SK-N-SH (cell line): Measurements from ENCODE around the gene GRIN2C. TPM values are rescaled to one million over a fixed set of nuclear protein-coding genes. Genes with fewer than 3 reads are reported as not detected.

ENCODE experiments used
- CTCF ChIA-PET: fragments of 300-600, 350-600 bp; formaldehyde crosslinking; extraction: SDS; loops from one replicate; lab custom pipeline; 2021; lab: Yijun Ruan, JAX
- POLR2A ChIA-PET: fragments of 350-600 bp; sonication (Branson Sonifier 250); formaldehyde crosslinking; extraction: SDS; loops from one replicate; lab custom pipeline; 2020; ENCODE audit warnings: antibody characterized with exemption, inconsistent platforms; lab: Yijun Ruan, JAX
- DNase-seq: peaks from one replicate; pipeline ENCODE4 v3.0.0; 2012
- H2AFZ ChIP-seq: fragments of 200-600 bp; sonication (generic); 2 replicates; pipeline ENCODE4 v1.8.1; 2016; ENCODE audit warnings: antibody characterized with exemption, mild to moderate bottlenecking, low read depth
- H3F3A ChIP-seq: fragments of 200-600 bp; sonication (generic); replicated peaks from 2 replicates; pipeline ENCODE3; 2016; ENCODE audit warnings: antibody characterized with exemption, mild to moderate bottlenecking; ENCODE audit not compliant: insufficient read depth
- H3K27ac ChIP-seq, 2 experiments: fragments of 200-500 bp in 1 of 2; fragments of 200-600 bp in 1 of 2; sonication (Bioruptor generic) in 1 of 2; sonication (generic), shearing (Covaris generic) in 1 of 2; 2 replicates each; pipeline versions ENCODE4 v1.5.1 to v1.6.1; 2014 to 2016; ENCODE audit warnings: low read depth in 2 of 2, inconsistent platforms in 1 of 2, low read length in 1 of 2, mild to moderate bottlenecking in 1 of 2, mixed read lengths in 1 of 2
- H3K27me3 ChIP-seq: fragments of 200-600 bp; sonication (generic), shearing (Covaris generic); 2 replicates; pipeline ENCODE4 v1.6.1; 2016; ENCODE audit warnings: mixed run types; ENCODE audit not compliant: insufficient read depth
- H3K36me3 ChIP-seq, 2 experiments: fragments of 200-500 bp in 1 of 2; fragments of 200-600 bp in 1 of 2; sonication (Bioruptor generic) in 1 of 2; sonication (generic) in 1 of 2; replicated peaks in 1 of 2; 2 replicates each; pipeline versions ENCODE3 to v1.5.1; 2014 to 2016; ENCODE audit warnings: low read length in 1 of 2, mild to moderate bottlenecking in 1 of 2; ENCODE audit not compliant: insufficient read depth in 2 of 2, control insufficient read depth in 1 of 2
- H3K4me1 ChIP-seq, 2 experiments: fragments of 200-500 bp in 1 of 2; fragments of 200-600 bp in 1 of 2; sonication (Bioruptor generic) in 1 of 2; sonication (generic), shearing (Covaris generic) in 1 of 2; 2 replicates each; pipeline versions ENCODE4 v1.5.1 to v1.6.1; 2014 to 2016; ENCODE audit warnings: low read depth in 1 of 2, low read length in 1 of 2, mixed run types in 1 of 2; ENCODE audit not compliant: insufficient read depth in 2 of 2, control insufficient read depth in 1 of 2
- H3K4me2 ChIP-seq: fragments of 200-600 bp; sonication (generic), shearing (Covaris generic); 2 replicates; pipeline ENCODE4 v1.6.1; 2017; ENCODE audit warnings: mixed run types
- H3K4me3 ChIP-seq, 2 experiments: fragments of 200-500 bp in 1 of 2; fragments of 200-600 bp in 1 of 2; sonication (Bioruptor generic) in 1 of 2; sonication (generic), shearing (Covaris generic) in 1 of 2; 2 replicates each; pipeline versions ENCODE4 v1.5.1 to v1.8.1; 2014 to 2016; ENCODE audit warnings: low read depth in 2 of 2, inconsistent platforms in 1 of 2, low read length in 1 of 2, mild to moderate bottlenecking in 1 of 2, mixed read lengths in 1 of 2, moderate library complexity in 1 of 2
- H3K79me2 ChIP-seq: fragments of 200-600 bp; sonication (generic); 2 replicates; pipeline ENCODE4 v1.8.1; 2017; ENCODE audit warnings: mild to moderate bottlenecking; ENCODE audit not compliant: insufficient read depth
- H3K9ac ChIP-seq: fragments of 200-600 bp; sonication (generic); 2 replicates; pipeline ENCODE4 v1.6.1; 2017; ENCODE audit warnings: mixed run types
- H3K9me2 ChIP-seq: fragments of 200-600 bp; sonication (generic); 2 replicates; pipeline ENCODE4 v1.6.1; 2017; ENCODE audit warnings: mixed run types
- H3K9me3 ChIP-seq: fragments of 200-600 bp; sonication (generic); 2 replicates; pipeline ENCODE4 v1.6.1; 2017; ENCODE audit warnings: mixed run types, mild to moderate bottlenecking, moderate library complexity
- H4K20me1 ChIP-seq: fragments of 200-600 bp; sonication (generic); 2 replicates; pipeline ENCODE4 v1.6.1; 2017; ENCODE audit warnings: mild to moderate bottlenecking, mixed run types; ENCODE audit not compliant: insufficient read depth
- EZH2phosphoT487 ChIP-seq: fragments of 200-600 bp; sonication (generic); IDR thresholded peaks from 2 replicates; pipeline ENCODE4 v1.6.1; 2017; ENCODE audit warnings: low read depth, mixed run types, mild to moderate bottlenecking, antibody characterized with exemption, moderate library complexity, borderline replicate concordance
- FOXJ3 ChIP-seq: sonication (generic); formaldehyde crosslinking; IDR thresholded peaks from 2 replicates; pipeline ENCODE4 v1.5.1; 2020; ENCODE audit warnings: mild to moderate bottlenecking, missing genetic modification reagents
- MEF2A ChIP-seq: IDR thresholded peaks from 2 replicates; pipeline ENCODE4 v1.4.0; 2012; ENCODE audit warnings: low read depth, borderline replicate concordance
- NRF1 ChIP-seq: IDR thresholded peaks from 2 replicates; pipeline ENCODE4 v1.6.1; 2012; ENCODE audit warnings: low read depth, mild to moderate bottlenecking, low read length
- RAD21 ChIP-seq: IDR thresholded peaks from 2 replicates; pipeline ENCODE4 v1.6.1; 2012; ENCODE audit warnings: mild to moderate bottlenecking, low read length
- SIN3A ChIP-seq: IDR thresholded peaks from 2 replicates; pipeline ENCODE4 v1.6.1; 2012; ENCODE audit warnings: low read depth, mild to moderate bottlenecking, low read length, moderate library complexity, borderline replicate concordance
- TCF12 ChIP-seq: IDR thresholded peaks from 2 replicates; pipeline ENCODE4 v1.4.0; 2012
- WGBS: methylation state at CpG from one replicate; pipeline ENCODE4 v1.1.6; 2017; ENCODE audit warnings: low lambda C conversion rate; 5-methylcytosine and 5-hydroxymethylcytosine counted together
- polyA plus RNA-seq, 3 experiments: library from polyadenylated mRNA; depleted of rRNA; stranded (reverse); fragments of >200 nt; gene quantifications; 2 replicates each; pipeline ENCODE4 v1.2.3, GENCODE V29; 2012
- TF ChIP-seq, protein P1 (sequence below): IDR thresholded peaks from 2 replicates; pipeline ENCODE4 v1.6.1; 2012; ENCODE audit warnings: mild to moderate bottlenecking, low read depth, low read length, moderate library complexity
- TF ChIP-seq, protein P2 (sequence below): fragments of 200-600 bp; sonication (generic); IDR thresholded peaks from 2 replicates; pipeline ENCODE4 v1.6.1; 2017; ENCODE audit warnings: antibody characterized with exemption, mild to moderate bottlenecking, moderate library complexity
- TF ChIP-seq, protein P3 (sequence below): IDR thresholded peaks from 2 replicates; pipeline ENCODE4; 2012

Gene GRIN2C
- polyA plus RNA-seq, 1 of the 3 experiments (the other 2 are of a cell fraction) = 0.39 TPM

DNA sequence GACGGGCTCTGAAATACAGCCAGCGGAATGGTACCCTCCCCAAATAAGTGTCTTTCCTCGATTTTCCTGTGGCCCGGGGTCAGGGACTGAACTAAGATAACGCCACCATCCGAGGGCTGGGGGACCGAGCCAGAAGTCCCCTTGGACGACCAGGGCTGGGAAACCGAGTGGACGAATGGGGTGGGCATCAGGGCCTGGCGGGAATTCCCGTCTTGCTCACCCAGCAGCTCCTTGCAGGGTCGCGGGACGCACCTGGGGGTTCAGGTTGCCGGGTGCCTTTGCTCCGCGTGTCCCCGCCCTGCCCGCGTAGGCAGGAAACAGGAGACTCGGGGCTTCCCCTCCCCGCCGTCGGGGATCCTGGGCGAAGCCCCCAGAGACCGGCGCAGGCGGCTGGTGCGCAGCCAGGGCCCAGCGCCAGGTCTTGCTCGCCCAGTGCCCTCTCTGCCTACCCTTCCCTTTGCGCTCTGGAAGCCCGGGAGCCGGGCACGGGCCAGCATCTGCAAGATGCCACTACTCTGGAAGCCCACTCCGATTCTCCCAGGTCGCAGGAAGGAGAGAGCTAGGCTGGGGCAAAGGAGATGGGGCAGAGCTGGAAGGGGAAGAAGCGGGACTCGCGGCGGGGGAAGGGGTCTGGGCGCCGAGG lies 665 bp upstream of the GRIN2C start:
- Histone ChIP-seq H3K4me2 (peak overlapping the region; percentile 76; the same call in 1 of the 2 replicates), H3K9ac (no peak overlapping the region), H3K4me1 (peaks cover 0 to 12% of the 10 kb centered on the region in 2 experiments; a peak in 2 of 4 replicates), H3F3A (peaks cover 4% of the 10 kb centered on the region), H4K20me1 (peaks cover 28% of the 10 kb centered on the region), H3K27ac (no peak overlapping the region), H3K27me3 (peaks cover 46% of the 10 kb centered on the region), H3K79me2 (no peaks in the 10 kb centered on the region), H3K4me3 (no peak overlapping the region; a peak in 1 of 4 replicates), H2AFZ (no peak overlapping the region), H3K36me3 (peaks cover 7 to 16% of the 10 kb centered on the region in 2 experiments), H3K9me2 (no peaks in the 10 kb centered on the region), H3K9me3 (no peaks in the 10 kb centered on the region)
- DNase-seq = peak; percentile 74
- CTCF ChIA-PET = interaction anchor here (1.0 to 98.1 kb wide), 9 partner anchors 1 to 412 kb away, joined by 3 to 3869 read pairs (median 10); partner anchors contain the start of genes FDXR, GRIN2C, NAT9 and NHERF1
- peak; percentile 22; the same call in 1 of the 2 replicates for TF ChIP-seq NRF1
- peak; percentile 84 for TF ChIP-seq EZH2phosphoT487
- TF ChIP-seq MEF2A = no peak
- POLR2A ChIA-PET = interaction anchor here (1.0 kb wide), 1 partner anchor 13 kb away, joined by 4 read pairs; the partner anchor contains the start of gene FDXR
- 5% methylated on average over 32 of the region's 44 CpGs for WGBS

DNA sequence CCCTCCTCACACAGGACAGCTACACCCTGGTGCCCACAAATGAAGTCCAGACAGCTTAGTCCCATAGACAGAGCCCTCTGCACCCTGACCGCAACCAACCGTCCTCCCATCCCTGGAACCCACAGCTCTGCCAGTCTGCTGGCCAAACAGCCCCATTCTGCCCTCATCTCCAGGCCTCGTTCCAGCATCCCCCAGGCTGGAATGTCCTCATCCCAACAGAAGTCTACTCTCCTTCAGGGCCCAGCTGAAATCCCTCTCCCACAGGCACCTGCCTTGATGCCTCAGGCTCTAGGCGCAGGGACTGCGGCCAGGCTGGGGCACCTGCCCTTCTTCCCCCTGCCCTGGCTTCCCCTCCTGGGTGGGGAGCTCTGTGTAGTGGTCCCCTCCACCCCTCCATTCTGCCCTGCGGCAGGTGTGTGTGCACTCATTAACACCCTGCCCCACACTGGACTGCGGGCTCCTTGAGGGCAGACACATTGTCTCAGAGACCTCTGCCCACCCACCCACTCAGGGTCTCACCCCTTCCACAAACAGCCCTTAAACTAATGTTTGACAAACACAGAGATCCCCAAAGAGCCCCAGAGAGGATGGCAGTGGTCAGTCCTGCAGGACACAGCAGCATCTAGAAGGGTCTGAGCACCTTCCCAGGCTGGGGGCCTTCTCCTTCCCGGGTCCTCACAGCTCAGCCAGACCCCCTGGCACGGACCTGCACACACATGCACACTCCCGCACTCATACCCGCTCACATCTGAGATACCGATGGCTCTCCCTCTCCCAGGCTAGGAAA lies 820 bp downstream of the GRIN2C start:
- ChIA-PET CTCF (interaction anchor here (0.8 to 98.1 kb wide), 11 partner anchors 1 to 293 kb away, joined by 3 to 3869 read pairs (median 10); partner anchors contain the start of genes FDXR, GRIN2C, NAT9 and NHERF1), POLR2A (no interaction called here)
- H3K9me2 ChIP-seq = no peaks in the 10 kb centered on the region
- H2AFZ ChIP-seq = no peak overlapping the region
- H3K4me2 ChIP-seq = no peak overlapping the region
- TF ChIP-seq, protein P1, sequence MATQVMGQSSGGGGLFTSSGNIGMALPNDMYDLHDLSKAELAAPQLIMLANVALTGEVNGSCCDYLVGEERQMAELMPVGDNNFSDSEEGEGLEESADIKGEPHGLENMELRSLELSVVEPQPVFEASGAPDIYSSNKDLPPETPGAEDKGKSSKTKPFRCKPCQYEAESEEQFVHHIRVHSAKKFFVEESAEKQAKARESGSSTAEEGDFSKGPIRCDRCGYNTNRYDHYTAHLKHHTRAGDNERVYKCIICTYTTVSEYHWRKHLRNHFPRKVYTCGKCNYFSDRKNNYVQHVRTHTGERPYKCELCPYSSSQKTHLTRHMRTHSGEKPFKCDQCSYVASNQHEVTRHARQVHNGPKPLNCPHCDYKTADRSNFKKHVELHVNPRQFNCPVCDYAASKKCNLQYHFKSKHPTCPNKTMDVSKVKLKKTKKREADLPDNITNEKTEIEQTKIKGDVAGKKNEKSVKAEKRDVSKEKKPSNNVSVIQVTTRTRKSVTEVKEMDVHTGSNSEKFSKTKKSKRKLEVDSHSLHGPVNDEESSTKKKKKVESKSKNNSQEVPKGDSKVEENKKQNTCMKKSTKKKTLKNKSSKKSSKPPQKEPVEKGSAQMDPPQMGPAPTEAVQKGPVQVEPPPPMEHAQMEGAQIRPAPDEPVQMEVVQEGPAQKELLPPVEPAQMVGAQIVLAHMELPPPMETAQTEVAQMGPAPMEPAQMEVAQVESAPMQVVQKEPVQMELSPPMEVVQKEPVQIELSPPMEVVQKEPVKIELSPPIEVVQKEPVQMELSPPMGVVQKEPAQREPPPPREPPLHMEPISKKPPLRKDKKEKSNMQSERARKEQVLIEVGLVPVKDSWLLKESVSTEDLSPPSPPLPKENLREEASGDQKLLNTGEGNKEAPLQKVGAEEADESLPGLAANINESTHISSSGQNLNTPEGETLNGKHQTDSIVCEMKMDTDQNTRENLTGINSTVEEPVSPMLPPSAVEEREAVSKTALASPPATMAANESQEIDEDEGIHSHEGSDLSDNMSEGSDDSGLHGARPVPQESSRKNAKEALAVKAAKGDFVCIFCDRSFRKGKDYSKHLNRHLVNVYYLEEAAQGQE = no peak
- no peak for TF ChIP-seq RAD21
- TF ChIP-seq SIN3A = no peak
- TF ChIP-seq, protein P2, sequence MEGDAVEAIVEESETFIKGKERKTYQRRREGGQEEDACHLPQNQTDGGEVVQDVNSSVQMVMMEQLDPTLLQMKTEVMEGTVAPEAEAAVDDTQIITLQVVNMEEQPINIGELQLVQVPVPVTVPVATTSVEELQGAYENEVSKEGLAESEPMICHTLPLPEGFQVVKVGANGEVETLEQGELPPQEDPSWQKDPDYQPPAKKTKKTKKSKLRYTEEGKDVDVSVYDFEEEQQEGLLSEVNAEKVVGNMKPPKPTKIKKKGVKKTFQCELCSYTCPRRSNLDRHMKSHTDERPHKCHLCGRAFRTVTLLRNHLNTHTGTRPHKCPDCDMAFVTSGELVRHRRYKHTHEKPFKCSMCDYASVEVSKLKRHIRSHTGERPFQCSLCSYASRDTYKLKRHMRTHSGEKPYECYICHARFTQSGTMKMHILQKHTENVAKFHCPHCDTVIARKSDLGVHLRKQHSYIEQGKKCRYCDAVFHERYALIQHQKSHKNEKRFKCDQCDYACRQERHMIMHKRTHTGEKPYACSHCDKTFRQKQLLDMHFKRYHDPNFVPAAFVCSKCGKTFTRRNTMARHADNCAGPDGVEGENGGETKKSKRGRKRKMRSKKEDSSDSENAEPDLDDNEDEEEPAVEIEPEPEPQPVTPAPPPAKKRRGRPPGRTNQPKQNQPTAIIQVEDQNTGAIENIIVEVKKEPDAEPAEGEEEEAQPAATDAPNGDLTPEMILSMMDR = no peak
- TF ChIP-seq, protein P3, sequence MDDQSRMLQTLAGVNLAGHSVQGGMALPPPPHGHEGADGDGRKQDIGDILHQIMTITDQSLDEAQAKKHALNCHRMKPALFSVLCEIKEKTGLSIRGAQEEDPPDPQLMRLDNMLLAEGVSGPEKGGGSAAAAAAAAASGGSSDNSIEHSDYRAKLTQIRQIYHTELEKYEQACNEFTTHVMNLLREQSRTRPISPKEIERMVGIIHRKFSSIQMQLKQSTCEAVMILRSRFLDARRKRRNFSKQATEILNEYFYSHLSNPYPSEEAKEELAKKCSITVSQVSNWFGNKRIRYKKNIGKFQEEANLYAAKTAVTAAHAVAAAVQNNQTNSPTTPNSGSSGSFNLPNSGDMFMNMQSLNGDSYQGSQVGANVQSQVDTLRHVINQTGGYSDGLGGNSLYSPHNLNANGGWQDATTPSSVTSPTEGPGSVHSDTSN = no peak
- TF ChIP-seq TCF12 = no peak
- no peak for TF ChIP-seq FOXJ3
- peaks cover 46% of the 10 kb centered on the region for H3K27me3 ChIP-seq
- DNase-seq = no peak
- no peak overlapping the region for H3K27ac ChIP-seq
- peaks cover 6 to 13% of the 10 kb centered on the region in 2 experiments for H3K36me3 ChIP-seq
- H3K4me1 ChIP-seq = peaks cover 0 to 10% of the 10 kb centered on the region in 2 experiments; a peak in 2 of 4 replicates
- no peak overlapping the region for H3K4me3 ChIP-seq
- peaks cover 23% of the 10 kb centered on the region for H4K20me1 ChIP-seq
- H3F3A ChIP-seq = no peaks in the 10 kb centered on the region
- WGBS = 62% methylated on average over 12 of the region's 12 CpGs
- H3K9me3 ChIP-seq = no peaks in the 10 kb centered on the region
- no peak overlapping the region for H3K9ac ChIP-seq
- no peaks in the 10 kb centered on the region for H3K79me2 ChIP-seq
